Spleen (tissue), 7 donors: ENCODE measurements around the gene SLC22A23.

ENCODE experiments used
- CTCF ChIP-seq, 11 experiments: fragments of 200-600 bp in 7 of 11; fragments of 450-650 bp in 4 of 11; sonication (generic) in 4 of 11; IDR thresholded peaks in 8 of 11; conservative IDR thresholded peaks in 3 of 11; 1 replicate in 7 of 11; 2 replicates in 4 of 11; pipeline versions ENCODE4 v1.4.0 to v1.8.0; 2016 to 2021; ENCODE audit warnings: antibody characterized with exemption in 11 of 11, inconsistent platforms in 4 of 11, mild to moderate bottlenecking in 1 of 11
- POLR2A ChIP-seq, 3 donors: fragments of 450-650 bp; IDR thresholded peaks; one replicate each; pipeline ENCODE4 v1.5.1; 2017; ENCODE audit warnings: antibody characterized with exemption in 3 of 3, mild to moderate bottlenecking in 1 of 3
- POLR2AphosphoS5 ChIP-seq, 3 donors: sonication (generic); formaldehyde crosslinking; IDR thresholded peaks; one replicate each; pipeline ENCODE4 v1.5.1; 2017; ENCODE audit warnings: antibody characterized with exemption in 3 of 3
- donor health status: DM: no; HTN: no; CAD: no; lungs with moderate emphysema.
- donor health status: DM: no; HTN: no; CAD: no.
- donor health status: DM: no; HTN: no; CAD: no.

GRCh38 chr6:3308106-3308505 is 148.7 kb downstream of the SLC22A23 start:
- TF ChIP-seq POLR2A (IDR thresholded peaks at IDR 0.05) (no peak), CTCF (IDR thresholded peaks at IDR 0.05 in 8 of 11, conservative IDR thresholded peaks at IDR 0.05 in 3 of 11) (no peak), POLR2AphosphoS5 (IDR thresholded peaks at IDR 0.05) (no peak)
